Mesenchymal stem cell (in vitro differentiated cells and primary cell): ENCODE results near the gene CALCB.

Experiments used
- DNase-seq: peaks from one replicate; pipeline ENCODE4 v3.0.0-alpha.2; 2013
- H2AFZ ChIP-seq: one replicate; pipeline ENCODE4 v1.6.1; 2013; ENCODE audit warnings: low read depth, mild to moderate bottlenecking, control low read depth, inconsistent platforms, low read length, moderate library complexity
- H2AK5ac ChIP-seq: 2 replicates; pipeline ENCODE4 v1.6.1; 2013; ENCODE audit warnings: low read length, moderate library complexity, mild to moderate bottlenecking, inconsistent platforms; ENCODE audit not compliant: severe bottlenecking
- H2BK120ac ChIP-seq: one replicate; pipeline ENCODE4 v1.6.1; 2013; ENCODE audit warnings: low read depth, mild to moderate bottlenecking, inconsistent platforms, low read length, moderate library complexity
- H2BK12ac ChIP-seq, 2 experiments: one replicate each; pipeline ENCODE4 v1.6.1; 2013; ENCODE audit warnings: inconsistent platforms in 2 of 2, low read length in 2 of 2, mild to moderate bottlenecking in 2 of 2, moderate library complexity in 2 of 2, control low read depth in 1 of 2
- H2BK15ac ChIP-seq: one replicate; pipeline ENCODE4 v1.6.1; 2013; ENCODE audit warnings: mild to moderate bottlenecking, low read depth, inconsistent platforms; ENCODE audit not compliant: poor library complexity, severe bottlenecking
- H2BK5ac ChIP-seq: 2 replicates; pipeline ENCODE4 v1.6.1; 2013; ENCODE audit warnings: low read depth, mild to moderate bottlenecking, low read length, control low read depth, inconsistent platforms; ENCODE audit not compliant: poor library complexity, severe bottlenecking
- H3K14ac ChIP-seq, 2 experiments: one replicate each; pipeline ENCODE4 v1.6.1; 2013; ENCODE audit warnings: inconsistent platforms in 2 of 2, low read length in 2 of 2, control low read depth in 1 of 2, mild to moderate bottlenecking in 1 of 2, moderate library complexity in 1 of 2
- H3K18ac ChIP-seq, 2 experiments: one replicate each; pipeline ENCODE4 v1.6.1; 2013; ENCODE audit warnings: inconsistent platforms in 2 of 2, low read length in 2 of 2, control low read depth in 1 of 2, low read depth in 1 of 2, mild to moderate bottlenecking in 1 of 2
- H3K23ac ChIP-seq, 2 experiments: one replicate each; pipeline ENCODE4 v1.6.1; 2013; ENCODE audit warnings: inconsistent platforms in 2 of 2, low read length in 2 of 2, mild to moderate bottlenecking in 2 of 2, moderate library complexity in 2 of 2, control low read depth in 1 of 2
- H3K27ac ChIP-seq: 2 replicates; pipeline ENCODE4 v1.5.1; 2013; ENCODE audit warnings: mild to moderate bottlenecking, moderate library complexity, low read length, control low read depth, inconsistent platforms; ENCODE audit not compliant: poor library complexity, severe bottlenecking
- H3K27me3 ChIP-seq, 2 experiments: 2 replicates each; pipeline versions ENCODE4 v1.6.1 to v1.7.0; 2013; ENCODE audit warnings: low read length in 2 of 2, mild to moderate bottlenecking in 2 of 2, moderate library complexity in 2 of 2, control low read depth in 1 of 2, inconsistent platforms in 1 of 2; ENCODE audit not compliant: control insufficient read depth in 1 of 2, insufficient read depth in 1 of 2
- H3K36me3 ChIP-seq, 2 experiments: 2 replicates each; pipeline versions ENCODE4 v1.6.1 to v1.7.0; 2013; ENCODE audit warnings: low read length in 2 of 2, control low read depth in 1 of 2, inconsistent platforms in 1 of 2, low read depth in 1 of 2, mild to moderate bottlenecking in 1 of 2; ENCODE audit not compliant: insufficient read depth in 2 of 2, control insufficient read depth in 1 of 2
- H3K4ac ChIP-seq, 2 experiments: one replicate each; pipeline ENCODE4 v1.6.1; 2013; ENCODE audit warnings: inconsistent platforms in 2 of 2, low read length in 2 of 2, mild to moderate bottlenecking in 2 of 2, moderate library complexity in 2 of 2, control low read depth in 1 of 2, low read depth in 1 of 2
- H3K4me1 ChIP-seq: 2 replicates; pipeline ENCODE4 v1.6.1; 2013; ENCODE audit warnings: low read depth, low read length, control low read depth; ENCODE audit not compliant: control insufficient read depth, insufficient read depth
- H3K4me2 ChIP-seq: 2 replicates; pipeline ENCODE4 v1.6.1; 2013; ENCODE audit warnings: low read length, mild to moderate bottlenecking, inconsistent platforms; ENCODE audit not compliant: poor library complexity, severe bottlenecking
- H3K4me3 ChIP-seq, 2 experiments: 2 replicates each; pipeline versions ENCODE4 v1.5.1 to v1.7.0; 2013; ENCODE audit warnings: low read length in 2 of 2, mild to moderate bottlenecking in 2 of 2, control low read depth in 1 of 2, low read depth in 1 of 2; ENCODE audit not compliant: insufficient read depth in 1 of 2
- H3K79me1 ChIP-seq: replicated peaks from 2 replicates; pipeline ENCODE4 v1.6.1; 2013; ENCODE audit warnings: mild to moderate bottlenecking, control low read depth, low read length, inconsistent platforms; ENCODE audit not compliant: poor library complexity, severe bottlenecking
- H3K9ac ChIP-seq: 2 replicates; pipeline ENCODE4 v1.7.0; 2013; ENCODE audit warnings: mild to moderate bottlenecking, low read length, moderate library complexity
- H3K9me3 ChIP-seq: 2 replicates; pipeline ENCODE4 v1.7.0; 2013; ENCODE audit warnings: mild to moderate bottlenecking, low read length; ENCODE audit not compliant: control insufficient read depth
- H4K8ac ChIP-seq: one replicate; pipeline ENCODE4 v1.6.1; 2013; ENCODE audit warnings: inconsistent platforms, mild to moderate bottlenecking, low read length, moderate library complexity
- H4K91ac ChIP-seq: one replicate; pipeline ENCODE4 v1.6.1; 2013; ENCODE audit warnings: mild to moderate bottlenecking, low read length, inconsistent platforms
- WGBS: methylation state at CpG from one replicate; pipeline ENCODE4 v1.1.7; 2013; ENCODE audit warnings: mixed read lengths; 5-methylcytosine and 5-hydroxymethylcytosine counted together

CALCB gene

GRCh38 chr11:15113381-15113780 is 40.0 kb downstream of the CALCB start:
- Histone ChIP-seq H3K4me1 (peaks cover 10% of the 10 kb centered on the region), H2BK15ac (peak overlapping the region; percentile 26), H4K91ac (no peak overlapping the region), H3K18ac (peak overlapping the region; percentile 3 to 48), H2BK120ac (no peak overlapping the region), H3K23ac (no peak overlapping the region), H2BK12ac (peak overlapping the region in 1 of 2 experiments; percentile 2), H3K4me3 (no peak overlapping the region), H3K36me3 (no peaks in the 10 kb centered on the region), H3K4me2 (no peak overlapping the region), H3K14ac (no peak overlapping the region), H4K8ac (no peak overlapping the region), H2BK5ac (no peak overlapping the region), H2AFZ (no peak overlapping the region), H3K79me1 (no peaks in the 10 kb centered on the region), H3K27me3 (peaks cover 6 to 28% of the 10 kb centered on the region in 2 experiments), H3K27ac (no peak overlapping the region), H2AK5ac (no peak overlapping the region), H3K9ac (no peak overlapping the region), H3K4ac (peak overlapping the region in 1 of 2 experiments; percentile 11), H3K9me3 (no peaks in the 10 kb centered on the region)
- DNase-seq = no peak
- 98% methylated on average over 5 of the region's 5 CpGs for WGBS

GRCh38 chr11:15114501-15115475 is 41.4 kb downstream of the CALCB start, which contains the start of gene INSC:
Gene INSC (plus strand): TSS chr11:15114923. CDS start chr11:15149175, 34,252 bp downstream.
- peak within 1 kb of the TSS; percentile 87 for H4K8ac ChIP-seq
- H3K18ac ChIP-seq = peak within 1 kb of the TSS; percentile 85 to 97
- H3K4me2 ChIP-seq = peak within 1 kb of the TSS; percentile 81
- no peak within 1 kb of the TSS for H3K9ac ChIP-seq
- H3K4ac ChIP-seq = peak within 1 kb of the TSS; percentile 38 to 59
- no peak within 1 kb of the TSS for H2AK5ac ChIP-seq
- peak within 1 kb of the TSS; percentile 84 for H2BK15ac ChIP-seq
- H2BK120ac ChIP-seq = peak within 1 kb of the TSS; percentile 64
- peak within 1 kb of the TSS; percentile 94 for H4K91ac ChIP-seq
- peaks cover 6 to 28% of the 10 kb centered on the region in 2 experiments for H3K27me3 ChIP-seq
- H3K23ac ChIP-seq = peak within 1 kb of the TSS in 1 of 2 experiments; percentile 63
- peak within 1 kb of the TSS; percentile 55 to 60 for H3K4me3 ChIP-seq
- peak within 1 kb of the TSS; percentile 73 for H2AFZ ChIP-seq
- no peaks in the 10 kb centered on the region for H3K79me1 ChIP-seq
- WGBS = 14% methylated on average over 29 of the region's 50 CpGs
- H3K4me1 ChIP-seq = peaks cover 10% of the 10 kb centered on the region
- no peaks in the 10 kb centered on the region for H3K36me3 ChIP-seq
- H2BK5ac ChIP-seq = no peak within 1 kb of the TSS
- peak within 1 kb of the TSS; percentile 59 to 84 for H2BK12ac ChIP-seq
- DNase-seq = peak; percentile 68
- H3K9me3 ChIP-seq = no peaks in the 10 kb centered on the region
- H3K27ac ChIP-seq = no peak within 1 kb of the TSS
- H3K14ac ChIP-seq = peak within 1 kb of the TSS in 1 of 2 experiments; percentile 95

DNA sequence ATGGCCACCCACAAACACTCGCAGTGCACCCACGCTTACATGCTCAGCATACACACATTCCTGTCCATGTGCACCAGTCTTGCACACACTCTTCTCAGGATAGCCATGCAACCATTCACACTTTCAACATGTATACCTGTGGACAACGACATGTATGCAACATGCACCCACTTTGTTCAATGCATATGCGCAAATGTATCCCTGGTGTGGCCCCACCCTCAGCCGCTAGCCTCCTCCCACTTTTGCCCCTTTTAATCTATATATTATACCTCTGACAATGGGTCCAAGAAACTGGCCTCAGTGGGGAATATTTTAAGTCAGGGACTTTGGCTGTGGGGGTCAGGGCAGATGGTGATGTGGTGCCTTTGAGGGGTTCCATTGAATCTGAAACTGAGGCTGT is 42.3 kb downstream of the CALCB start:
- no peak overlapping the region for H2BK15ac ChIP-seq
- DNase-seq = no peak
- H3K4me2 ChIP-seq = no peak overlapping the region
- peaks cover 6 to 28% of the 10 kb centered on the region in 2 experiments for H3K27me3 ChIP-seq
- peak overlapping the region; percentile 67 for H4K91ac ChIP-seq
- H2AK5ac ChIP-seq = no peak overlapping the region
- H3K36me3 ChIP-seq = no peaks in the 10 kb centered on the region
- H3K4ac ChIP-seq = no peak overlapping the region
- H3K9ac ChIP-seq = no peak overlapping the region
- H2BK12ac ChIP-seq = peak overlapping the region in 1 of 2 experiments; percentile 3
- H2AFZ ChIP-seq = no peak overlapping the region
- H3K23ac ChIP-seq = no peak overlapping the region
- H2BK120ac ChIP-seq = no peak overlapping the region
- no peak overlapping the region for H3K14ac ChIP-seq
- H3K18ac ChIP-seq = peak overlapping the region in 1 of 2 experiments; percentile 15
- H3K79me1 ChIP-seq = no peaks in the 10 kb centered on the region
- H3K4me3 ChIP-seq = no peak overlapping the region
- 95% methylated on average over 4 of the region's 5 CpGs for WGBS
- H2BK5ac ChIP-seq = no peak overlapping the region
- peaks cover 10% of the 10 kb centered on the region for H3K4me1 ChIP-seq
- H4K8ac ChIP-seq = no peak overlapping the region
- H3K27ac ChIP-seq = no peak overlapping the region
- no peaks in the 10 kb centered on the region for H3K9me3 ChIP-seq

DNA sequence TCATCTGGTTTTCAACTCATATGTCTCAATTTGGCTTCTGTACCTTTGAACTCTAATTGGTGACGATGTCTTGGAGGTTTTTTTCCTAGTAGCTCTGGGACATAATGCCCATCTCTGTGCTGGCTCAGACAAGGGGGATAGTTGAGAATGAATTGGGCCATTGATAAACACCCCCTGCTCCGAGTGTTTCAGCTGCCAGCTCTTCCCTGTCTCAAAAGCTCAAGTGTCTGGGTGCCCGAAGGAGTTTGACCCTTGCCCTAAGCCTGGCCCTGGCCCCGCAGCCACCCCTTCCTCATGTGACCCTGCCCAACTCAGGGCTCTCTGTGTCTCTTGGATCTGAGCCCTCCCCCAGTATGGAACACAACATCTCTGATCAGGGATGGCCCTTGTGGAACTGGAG is 44.4 kb downstream of the CALCB start:
- Histone ChIP-seq H3K27ac (no peak overlapping the region), H4K8ac (no peak overlapping the region), H3K27me3 (peaks cover 6 to 28% of the 10 kb centered on the region in 2 experiments), H2AFZ (no peak overlapping the region), H3K4me1 (peaks cover 10% of the 10 kb centered on the region), H3K4me2 (no peak overlapping the region), H3K79me1 (no peaks in the 10 kb centered on the region), H3K36me3 (no peaks in the 10 kb centered on the region), H3K18ac (no peak overlapping the region), H2BK15ac (no peak overlapping the region), H2BK5ac (no peak overlapping the region), H2BK12ac (peak overlapping the region in 1 of 2 experiments; percentile 52), H4K91ac (no peak overlapping the region), H3K4ac (peak overlapping the region in 1 of 2 experiments; percentile 37), H2BK120ac (peak overlapping the region; percentile 78), H2AK5ac (no peak overlapping the region), H3K9ac (no peak overlapping the region), H3K14ac (peak overlapping the region in 1 of 2 experiments; percentile 23), H3K23ac (no peak overlapping the region), H3K9me3 (no peaks in the 10 kb centered on the region), H3K4me3 (no peak overlapping the region)
- 86% methylated on average over 4 of the region's 4 CpGs for WGBS
- no peak for DNase-seq
